Measurements from ENCODE around the gene KRT10.
A peak's percentile ranks its signal among the peaks of the same experiment; 100 is the strongest.

Gene KRT10

DNA sequence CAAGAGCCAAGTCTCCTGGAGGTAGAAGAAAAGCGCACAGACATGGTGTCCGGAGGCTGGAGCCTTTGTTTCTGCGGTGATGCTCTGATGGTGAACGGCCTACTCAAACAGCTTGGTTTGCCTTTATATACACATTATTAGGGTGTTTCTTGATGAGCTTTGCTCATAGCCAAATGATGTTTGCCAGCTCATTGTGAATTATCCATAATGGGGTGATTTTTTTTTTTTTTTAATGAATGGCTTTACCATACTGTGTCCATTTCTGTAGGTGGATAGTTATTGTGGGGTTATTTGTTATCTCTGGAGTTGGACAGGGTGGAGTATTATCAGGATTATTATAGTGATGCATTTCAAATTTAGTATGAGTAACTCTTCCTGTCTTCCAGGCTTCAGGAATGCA lies 40.0 kb downstream of the KRT10 start, which contains the start of gene KRT27:
Gene KRT27 (minus strand): TSS at position 101 of the 400 bp plus-strand sequence. CDS start 57 bp downstream, at position 44.
- H3K4me3 ChIP-seq (ENCODE audit: low read depth, low read length) = no peak within 1 kb of the TSS
- no peak for DNase-seq (ENCODE audit: low read depth, low spot score)
- POLR2A ChIA-PET = no interaction called here
- TF ChIP-seq, protein P1, sequence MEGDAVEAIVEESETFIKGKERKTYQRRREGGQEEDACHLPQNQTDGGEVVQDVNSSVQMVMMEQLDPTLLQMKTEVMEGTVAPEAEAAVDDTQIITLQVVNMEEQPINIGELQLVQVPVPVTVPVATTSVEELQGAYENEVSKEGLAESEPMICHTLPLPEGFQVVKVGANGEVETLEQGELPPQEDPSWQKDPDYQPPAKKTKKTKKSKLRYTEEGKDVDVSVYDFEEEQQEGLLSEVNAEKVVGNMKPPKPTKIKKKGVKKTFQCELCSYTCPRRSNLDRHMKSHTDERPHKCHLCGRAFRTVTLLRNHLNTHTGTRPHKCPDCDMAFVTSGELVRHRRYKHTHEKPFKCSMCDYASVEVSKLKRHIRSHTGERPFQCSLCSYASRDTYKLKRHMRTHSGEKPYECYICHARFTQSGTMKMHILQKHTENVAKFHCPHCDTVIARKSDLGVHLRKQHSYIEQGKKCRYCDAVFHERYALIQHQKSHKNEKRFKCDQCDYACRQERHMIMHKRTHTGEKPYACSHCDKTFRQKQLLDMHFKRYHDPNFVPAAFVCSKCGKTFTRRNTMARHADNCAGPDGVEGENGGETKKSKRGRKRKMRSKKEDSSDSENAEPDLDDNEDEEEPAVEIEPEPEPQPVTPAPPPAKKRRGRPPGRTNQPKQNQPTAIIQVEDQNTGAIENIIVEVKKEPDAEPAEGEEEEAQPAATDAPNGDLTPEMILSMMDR (IDR thresholded peaks at IDR 0.05; ENCODE audit: insufficient read depth, low read length, missing control alignments) = no peak
- CTCF ChIA-PET = interaction anchor here (1.1 kb wide), 1 partner anchor 884 kb away, joined by 3 read pairs; no protein-coding TSS in a partner anchor

GRCh38 chr17:40779181-40779909 lies 43.1 kb downstream of the KRT10 start:
- CTCF ChIA-PET = interaction anchor here (0.6 to 1.6 kb wide), 5 partner anchors 9 to 888 kb away, joined by 3 to 6 read pairs (median 3); no protein-coding TSS in a partner anchor
- POLR2A ChIA-PET = no interaction called here
- TF ChIP-seq, protein P1 (IDR thresholded peaks at IDR 0.05; ENCODE audit: insufficient read depth, low read length, missing control alignments) = no peak
- no peak for DNase-seq (ENCODE audit: low read depth, low spot score)
- peak overlapping the region; percentile 38 for H3K4me3 ChIP-seq (ENCODE audit: low read depth, low read length)

DNA sequence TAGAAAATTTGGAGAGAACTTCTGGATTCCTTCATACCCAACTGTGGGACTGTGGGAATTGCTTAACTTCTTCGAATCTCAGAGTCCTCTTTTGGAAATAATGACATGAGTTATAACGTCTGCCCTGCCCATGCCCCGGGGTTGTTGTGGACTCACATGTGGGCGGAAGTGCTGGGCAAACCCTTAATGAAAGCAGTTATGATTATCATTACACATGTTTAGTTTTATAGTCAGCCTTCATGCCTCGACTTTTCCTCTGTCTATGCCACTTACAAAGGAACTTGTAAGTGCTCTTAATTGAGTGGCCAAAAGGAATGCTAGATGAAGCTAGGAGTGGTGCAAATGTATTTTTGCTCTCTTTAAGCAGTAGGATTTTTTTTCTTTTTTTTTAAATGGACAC lies 44.0 kb downstream of the KRT10 start:
- H3K4me3 ChIP-seq (ENCODE audit: low read depth, low read length) = no peak overlapping the region
- TF ChIP-seq, protein P1 (IDR thresholded peaks at IDR 0.05; ENCODE audit: insufficient read depth, low read length, missing control alignments) = no peak
- CTCF ChIA-PET = interaction anchor here (0.6 to 0.9 kb wide), 2 partner anchors 97 to 889 kb away, joined by 3 read pairs; no protein-coding TSS in a partner anchor
- POLR2A ChIA-PET = no interaction called here
- DNase-seq (ENCODE audit: low read depth, low spot score) = no peak

DNA sequence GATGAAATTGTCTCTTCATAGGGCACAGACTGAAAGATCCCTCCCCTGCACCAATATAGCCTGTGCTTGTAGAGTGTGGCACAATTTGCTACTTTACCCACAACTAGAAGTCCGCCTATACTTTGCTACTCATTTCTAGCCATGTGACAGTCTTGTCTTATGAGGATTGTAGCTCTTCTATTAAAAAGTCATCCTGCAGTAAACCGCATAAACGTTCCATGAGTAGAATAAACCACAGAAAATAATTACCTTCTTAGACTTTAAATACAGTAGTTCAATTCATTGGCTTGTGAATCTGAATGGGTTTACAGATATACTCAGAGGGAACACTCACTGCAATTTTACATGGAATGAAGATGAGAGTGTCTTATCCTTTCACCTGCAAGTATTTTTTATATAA lies 44.4 kb downstream of the KRT10 start:
- POLR2A ChIA-PET = no interaction called here
- CTCF ChIA-PET = no interaction called here
- H3K4me3 ChIP-seq (ENCODE audit: low read depth, low read length) = no peak overlapping the region
- DNase-seq (ENCODE audit: low read depth, low spot score) = no peak
- TF ChIP-seq, protein P1 (IDR thresholded peaks at IDR 0.05; ENCODE audit: insufficient read depth, low read length, missing control alignments) = no peak

DNA sequence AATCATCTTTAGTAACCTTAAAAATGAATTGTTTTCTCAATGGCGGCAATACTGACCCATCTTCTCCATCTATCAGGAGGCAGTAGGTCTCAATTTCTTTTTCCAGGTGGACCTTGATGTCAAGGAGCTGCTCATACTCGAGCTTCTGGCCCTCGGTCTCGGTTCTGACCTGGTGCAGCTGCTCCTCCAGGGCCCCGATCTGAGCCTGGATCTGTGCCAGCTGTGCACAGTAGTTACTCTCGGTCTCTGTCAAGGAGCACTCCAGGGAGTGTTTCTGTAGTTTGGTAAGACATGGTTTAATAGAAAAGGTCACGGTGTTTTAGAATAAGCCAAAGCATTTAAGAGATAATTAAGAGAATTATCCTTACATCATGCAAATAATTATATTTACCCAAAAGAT lies 45.0 kb downstream of the KRT10 start:
- TF ChIP-seq, protein P1 (IDR thresholded peaks at IDR 0.05; ENCODE audit: insufficient read depth, low read length, missing control alignments) = no peak
- DNase-seq (ENCODE audit: low read depth, low spot score) = no peak
- ChIA-PET POLR2A (no interaction called here), CTCF (interaction anchor here (2.1 kb wide), 1 partner anchor 158 kb away, joined by 9 read pairs; no protein-coding TSS in a partner anchor)
- no peak overlapping the region for H3K4me3 ChIP-seq (ENCODE audit: low read depth, low read length)

DNA sequence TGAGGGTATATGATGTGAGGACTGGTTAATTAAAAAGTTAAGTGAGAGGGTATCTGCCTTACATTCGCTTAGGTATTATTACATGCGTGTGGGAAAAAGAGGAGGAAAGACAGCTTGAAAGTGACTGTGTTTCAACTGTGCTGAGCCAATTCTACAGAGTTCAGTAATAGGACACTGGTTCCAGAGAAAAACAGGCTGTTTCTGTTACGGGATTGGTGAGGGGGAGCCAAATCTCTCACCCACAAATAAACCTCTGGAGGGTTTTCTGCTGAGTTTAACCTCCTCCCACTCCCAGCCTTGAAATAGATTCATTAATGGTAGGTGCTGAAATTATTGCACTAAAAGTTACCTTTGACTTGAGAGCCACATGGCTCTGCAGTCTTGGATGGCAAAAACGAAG lies 46.5 kb downstream of the KRT10 start:
- CTCF ChIA-PET = interaction anchor here (1.5 to 2.1 kb wide), 2 partner anchors 16 to 157 kb away, joined by 6 to 9 read pairs; no protein-coding TSS in a partner anchor
- H3K4me3 ChIP-seq (ENCODE audit: low read depth, low read length) = no peak overlapping the region
- no peak for DNase-seq (ENCODE audit: low read depth, low spot score)
- POLR2A ChIA-PET = no interaction called here
- TF ChIP-seq, protein P1 (IDR thresholded peaks at IDR 0.05; ENCODE audit: insufficient read depth, low read length, missing control alignments) = no peak
